ENCODE data around the gene GYS2. TPM values are rescaled to one million over a fixed set of nuclear protein-coding genes. Genes with fewer than 3 reads are reported as not detected.

GYS2 gene
- total and polyA plus RNA-seq, 2 of the 4 experiments (the other 2 are of a cell fraction) = not detected

DNA sequence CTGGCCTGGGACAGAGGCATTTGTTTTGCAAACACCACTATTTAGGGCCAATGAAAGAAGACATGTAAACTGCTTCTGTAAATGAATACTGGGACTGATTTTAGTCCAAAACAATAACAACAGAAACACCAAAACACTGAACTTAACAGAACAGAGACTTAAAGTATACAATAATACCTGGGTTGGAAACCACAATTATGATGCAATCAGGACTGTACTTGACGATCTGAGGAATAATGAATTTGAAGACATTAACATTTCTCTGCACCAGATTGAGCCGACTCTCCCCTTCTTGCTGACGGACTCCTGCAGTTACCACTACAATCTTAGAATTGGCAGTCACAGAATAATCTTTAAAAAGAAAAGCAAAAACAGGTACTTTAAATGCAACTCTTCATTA is 39.1 kb upstream of the GYS2 start:
- no peaks in the 10 kb centered on the region for H3K27me3 ChIP-seq (ENCODE audit: control insufficient read depth, insufficient read depth, low read length)
- no peak for DNase-seq
- no TSS peak for BruUV-seq (replicated peaks)
- no peak overlapping the region for H2BK20ac ChIP-seq (ENCODE audit: low read depth, low read length)
- H3K4me3 ChIP-seq (ENCODE audit: insufficient read depth, low read depth, low read length) = no peak overlapping the region
- no peak overlapping the region for H4K5ac ChIP-seq (ENCODE audit: low read depth, low read length)
- no peak overlapping the region for H3K4me2 ChIP-seq (ENCODE audit: low read depth, low read length)
- H3K56ac ChIP-seq (ENCODE audit: extremely low read depth, insufficient read depth, low read length) = no peak overlapping the region
- ATAC-seq (ENCODE audit: low read depth) = no peak
- no peak overlapping the region for H2AK9ac ChIP-seq (replicated peaks; ENCODE audit: low read depth, low read length, poor library complexity)
- H3K14ac ChIP-seq (replicated peaks; ENCODE audit: low read depth, low read length) = no peak overlapping the region
- H3K36me3 ChIP-seq (ENCODE audit: control insufficient read depth, insufficient read depth, low read length) = peaks cover 42% of the 10 kb centered on the region
- in situ Hi-C loops (cut with MboI; ENCODE audit: low sequenced_read_pairs) (loop anchor here (10.0 kb wide), 1 partner anchor 139 kb away; the partner anchor contains the start of genes GOLT1B and RECQL), dilution Hi-C loops (cut with HindIII; ENCODE audit: low sequenced_read_pairs, unreplicated experiment) (no loop called here), intact Hi-C loops (cut with micrococcal nuclease) (no loop called here)
- POLR2A ChIA-PET (ENCODE audit: unreplicated experiment) = no interaction called here
- H3K27ac ChIP-seq (ENCODE audit: insufficient read depth, low read length) = no peak overlapping the region
- TF ChIP-seq SMC3 (IDR thresholded peaks at IDR 0.05; ENCODE audit: low read depth, low read length) = no peak
- peak; percentile 80 for TF ChIP-seq CEBPB (IDR thresholded peaks at IDR 0.05; ENCODE audit: low read depth, low read length)
- H3K4me1 ChIP-seq (ENCODE audit: control insufficient read depth, insufficient read depth, low read length) = no peaks in the 10 kb centered on the region; the same call in none of the 2 replicates
- no peak overlapping the region for H2BK15ac ChIP-seq (ENCODE audit: low read depth, low read length)
- H2BK5ac ChIP-seq (ENCODE audit: low read depth, low read length, poor library complexity, severe bottlenecking) = no peak overlapping the region
- no peak overlapping the region for H4K8ac ChIP-seq (ENCODE audit: low read depth in 2 of 2, low read length in 2 of 2)
- H3K79me1 ChIP-seq (ENCODE audit: low read depth in 1 of 2, low read length in 2 of 2) = peaks cover 16 to 25% of the 10 kb centered on the region in 2 experiments
- H3K9me1 ChIP-seq (ENCODE audit: insufficient read depth, low read length) = no peaks in the 10 kb centered on the region
- no peak overlapping the region for H3K18ac ChIP-seq (ENCODE audit: low read depth, low read length)
- no peaks in the 10 kb centered on the region for H4K20me1 ChIP-seq (ENCODE audit: insufficient read depth, low read length)
- H2AFZ ChIP-seq (replicated peaks; ENCODE audit: low read length, poor library complexity) = no peak overlapping the region
- 100% methylated on average over 1 of the region's 3 CpGs; no CpG with 5 or more reads in 1 of the 2 experiments for WGBS, 2 experiments (ENCODE audit: extremely low coverage in 2 of 2, insufficient read length in 1 of 2)
- no peak overlapping the region for H3K9ac ChIP-seq (ENCODE audit: low read depth, low read length)
- CTCF ChIA-PET = no interaction called here
- no peak overlapping the region for H2BK120ac ChIP-seq (ENCODE audit: low read depth, low read length)
- no peaks in the 10 kb centered on the region for H3K9me3 ChIP-seq (ENCODE audit: control insufficient read depth, insufficient read depth, low read length)
- no peak overlapping the region for H3K23ac ChIP-seq (ENCODE audit: low read depth, low read length)
- H2AK5ac ChIP-seq (ENCODE audit: low read depth, low read length) = no peak overlapping the region
- no peak overlapping the region for H3K4ac ChIP-seq (ENCODE audit: low read depth, low read length)
- H4K91ac ChIP-seq (ENCODE audit: insufficient read depth, low read depth, low read length) = no peak overlapping the region

All from IMR-90 (cell line).